Liver (tissue), 3 donors: ENCODE data around the gene OR3A3.

Experiments
- ATF3 ChIP-seq: IDR thresholded peaks from 2 replicates; pipeline ENCODE4 v1.6.1; 2016; ENCODE audit warnings: antibody characterized with exemption
- CTCF ChIP-seq: fragments of 150-350 bp; IDR thresholded peaks from 2 replicates; pipeline ENCODE4 v1.5.1; 2017; ENCODE audit warnings: improper control_type of control experiment, low read depth, low read length; ENCODE audit not compliant: missing input control
- EGR1 ChIP-seq, 2 donors: IDR thresholded peaks; 2 replicates each; pipeline ENCODE4 v1.6.1; 2016 to 2018; ENCODE audit warnings: antibody characterized with exemption in 2 of 2, low read depth in 2 of 2
- FOXA1 ChIP-seq: IDR thresholded peaks from 2 replicates; pipeline ENCODE4 v1.6.1; 2016; ENCODE audit warnings: antibody characterized with exemption
- GABPA ChIP-seq, 2 donors: IDR thresholded peaks in 1 of 2; conservative IDR thresholded peaks in 1 of 2; 2 replicates each; pipeline ENCODE4 v1.6.1; 2016; ENCODE audit warnings: antibody characterized with exemption in 2 of 2, mild to moderate bottlenecking in 1 of 2, moderate library complexity in 1 of 2
- JUND ChIP-seq, 2 donors: IDR thresholded peaks; 2 replicates each; pipeline ENCODE4 v1.6.1; 2016; ENCODE audit warnings: antibody characterized with exemption in 2 of 2
- RAD21 ChIP-seq, 2 donors: IDR thresholded peaks; 2 replicates each; pipeline ENCODE4 v1.6.1; 2016; ENCODE audit warnings: antibody characterized with exemption in 2 of 2, mild to moderate bottlenecking in 2 of 2
- SP1 ChIP-seq: IDR thresholded peaks from 2 replicates; pipeline ENCODE4 v1.6.1; 2018; ENCODE audit warnings: antibody characterized with exemption, mild to moderate bottlenecking
- TAF1 ChIP-seq: conservative IDR thresholded peaks from 2 replicates; pipeline ENCODE4 v1.6.1; 2016; ENCODE audit warnings: antibody characterized with exemption, mild to moderate bottlenecking
- YY1 ChIP-seq: IDR thresholded peaks from 2 replicates; pipeline ENCODE4 v1.6.1; 2016; ENCODE audit warnings: antibody characterized with exemption, mild to moderate bottlenecking
- ZBTB33 ChIP-seq: IDR thresholded peaks from 2 replicates; pipeline ENCODE4 v1.6.1; 2016; ENCODE audit warnings: antibody characterized with exemption
- donor health status: healthy.
- donor health status: healthy.

- TF ChIP-seq JUND (IDR thresholded peaks at IDR 0.05), result no peak
- TF ChIP-seq CTCF, result no peak
- no peak for TF ChIP-seq SP1
- TF ChIP-seq YY1, result no peak
- TF ChIP-seq EGR1 (IDR thresholded peaks at IDR 0.05; ENCODE audit: low read depth in 2 of 2), result no peak
- no peak for TF ChIP-seq GABPA (IDR thresholded peaks at IDR 0.05 in 1 of 2, conservative IDR thresholded peaks at IDR 0.05 in 1 of 2)
- no peak for TF ChIP-seq TAF1
- TF ChIP-seq RAD21 (IDR thresholded peaks at IDR 0.05), result no peak
- no peak for TF ChIP-seq ZBTB33
- no peak for TF ChIP-seq FOXA1
- no peak for TF ChIP-seq ATF3
Observed at GRCh38 chr17:3411070-3411469, at the start of gene OR3A3.
